ENCODE data around the gene CCDC24. TPM values are rescaled to one million over a fixed set of nuclear protein-coding genes. Genes with fewer than 3 reads are reported as not detected.

Gene CCDC24
- total RNA-seq, 4 donors from 2014 or later, result 0.57 to 4.4 (median 2.4) TPM

DNA sequence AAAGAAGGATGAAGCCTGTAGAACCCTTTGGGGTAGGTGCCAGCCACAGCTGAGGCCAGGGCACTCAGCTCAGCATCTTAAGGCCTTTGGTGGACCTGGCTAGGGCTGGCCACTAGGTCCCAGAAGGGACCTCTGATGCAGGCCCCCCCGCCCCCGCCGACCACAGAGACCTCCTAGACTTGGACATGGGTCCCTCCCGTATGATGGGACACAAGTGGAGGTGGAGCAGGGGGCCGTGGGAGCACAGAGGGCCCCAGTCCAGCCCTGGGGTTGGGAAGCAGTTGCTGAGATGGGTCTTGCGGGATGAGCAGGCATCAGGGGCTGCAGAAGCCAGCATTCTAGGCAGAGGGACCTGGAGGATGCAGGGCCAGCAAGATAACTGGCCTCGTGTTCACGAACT is 9.2 kb upstream of the CCDC24 start:
- no peak for TF ChIP-seq CTCF (IDR thresholded peaks at IDR 0.05; ENCODE audit: low read depth)

DNA sequence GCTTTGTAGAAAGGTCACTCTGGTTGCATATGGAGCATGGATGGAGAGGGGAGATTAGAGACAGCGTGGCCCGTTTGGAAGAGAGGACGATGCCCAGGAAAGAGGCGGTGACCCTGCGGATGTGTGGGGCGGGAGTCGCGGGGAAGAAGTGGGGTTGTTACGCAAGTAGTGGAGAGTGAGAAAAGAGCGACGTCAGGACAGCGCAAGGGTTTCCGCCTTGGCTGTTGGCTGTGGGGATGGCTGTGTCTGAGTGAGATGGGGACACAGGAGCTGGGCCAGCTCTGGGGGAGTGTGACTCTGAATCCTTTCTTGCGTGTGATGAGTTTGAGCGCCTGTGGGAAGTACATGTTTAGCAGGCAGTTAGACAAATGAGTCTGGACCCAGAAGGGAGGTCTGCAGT is 8.6 kb upstream of the CCDC24 start:
- TF ChIP-seq CTCF (IDR thresholded peaks at IDR 0.05; ENCODE audit: low read depth), result no peak

GRCh38 chr1:43983253-43983899 is 8.0 kb upstream of the CCDC24 start:
- TF ChIP-seq CTCF (IDR thresholded peaks at IDR 0.05; ENCODE audit: low read depth), result no peak

- no peak for TF ChIP-seq CTCF (IDR thresholded peaks at IDR 0.05; ENCODE audit: low read depth)
Measured at GRCh38 chr1:43984855-43985254, 6.5 kb upstream of the CCDC24 start.

- TF ChIP-seq CTCF (IDR thresholded peaks at IDR 0.05; ENCODE audit: low read depth), result no peak
Measured at GRCh38 chr1:43985984-43986595, 5.3 kb upstream of the CCDC24 start.

DNA sequence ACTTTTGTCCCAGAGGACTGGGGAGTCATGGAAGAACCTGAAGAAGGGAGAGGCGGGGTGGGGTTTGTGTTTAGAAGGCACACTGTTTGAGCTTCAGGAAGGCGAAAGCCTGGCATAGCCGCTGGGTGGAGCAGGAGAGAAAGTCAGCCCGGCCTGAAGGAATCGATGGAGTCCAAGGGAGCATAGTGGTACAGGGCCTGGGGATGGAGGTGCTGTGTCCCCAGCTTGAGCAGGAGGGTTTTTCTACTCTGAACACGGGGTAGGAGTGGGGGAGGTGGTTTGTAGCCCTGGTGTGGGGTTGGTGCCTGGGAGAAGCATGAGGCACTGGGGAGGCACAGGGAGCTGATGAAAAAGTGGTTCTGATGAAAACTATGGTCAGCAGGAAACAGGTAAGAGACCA is 4.7 kb upstream of the CCDC24 start:
- TF ChIP-seq CTCF (IDR thresholded peaks at IDR 0.05; ENCODE audit: low read depth), result no peak

DNA sequence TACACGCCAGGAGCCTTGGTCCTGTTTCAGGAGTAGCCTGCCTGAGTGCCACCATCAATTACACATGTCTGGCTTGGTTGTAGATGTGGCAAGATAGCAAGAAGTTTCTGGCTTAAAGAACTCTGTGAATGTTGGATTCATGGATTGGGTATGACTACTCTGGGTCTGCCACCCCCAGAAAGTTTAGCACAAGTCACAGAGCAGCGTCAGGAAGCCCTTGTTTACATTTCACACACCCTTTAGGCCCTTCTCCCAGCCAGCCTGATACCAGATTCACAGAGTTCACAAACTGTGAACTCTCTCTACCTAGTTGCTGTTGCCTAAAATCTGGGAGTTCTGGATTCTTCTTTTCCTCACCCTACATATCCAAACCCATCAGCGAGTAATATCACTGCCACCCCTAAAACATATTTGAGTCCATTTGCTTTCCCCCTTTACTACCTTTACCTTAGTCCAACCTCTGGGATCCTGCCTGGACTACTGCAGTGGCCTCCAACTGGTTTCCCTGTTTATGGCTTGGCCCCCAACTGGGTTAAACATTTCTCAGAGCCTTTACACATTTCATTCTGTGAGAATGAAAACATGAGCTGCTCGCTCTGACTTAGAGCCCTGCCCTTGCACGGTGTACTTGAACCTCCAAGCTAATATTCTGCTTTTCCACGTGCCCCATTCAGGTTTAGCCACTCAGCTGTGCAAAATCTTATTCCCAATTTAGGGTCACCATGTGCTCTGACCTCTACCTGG is 4.1 kb upstream of the CCDC24 start:
- TF ChIP-seq CTCF (IDR thresholded peaks at IDR 0.05; ENCODE audit: low read depth), result no peak
